ENCODE measurements around the gene CATSPER3.

The CATSPER3 gene

GRCh38 chr5:135030956-135031812 is 63.5 kb downstream of the CATSPER3 start:
- no peak for DNase-seq

GRCh38 chr5:135031813-135032694 is 64.3 kb downstream of the CATSPER3 start:
- DNase-seq = no peak

GRCh38 chr5:135032695-135032998 is 64.9 kb downstream of the CATSPER3 start:
- DNase-seq = no peak

GRCh38 chr5:135032999-135033861 is 65.5 kb downstream of the CATSPER3 start:
- DNase-seq = no peak

GRCh38 chr5:135033901-135034235 is 66.2 kb downstream of the CATSPER3 start, which contains the start of gene PITX1:
Gene PITX1, minus strand, starts transcription at chr5:135034228. Its CDS starts 347 bp downstream, at chr5:135033881.
- DNase-seq = no peak

- no peak for DNase-seq
These were observed 66.7 kb downstream of the CATSPER3 start for GRCh38 chr5:135034236-135034962.

- DNase-seq = no peak
These were observed 67.4 kb downstream of the CATSPER3 start for GRCh38 chr5:135034963-135035677.

- DNase-seq = no peak
These were observed 67.9 kb downstream of the CATSPER3 start for GRCh38 chr5:135035678-135036030.

- no peak for DNase-seq
These were observed 68.7 kb downstream of the CATSPER3 start for GRCh38 chr5:135036405-135036804.

GRCh38 chr5:135037519-135038204 is 70.0 kb downstream of the CATSPER3 start:
- DNase-seq = no peak

- DNase-seq = no peak
These were observed 70.6 kb downstream of the CATSPER3 start for GRCh38 chr5:135038205-135038812.

- no peak for DNase-seq
These were observed 71.1 kb downstream of the CATSPER3 start for GRCh38 chr5:135038813-135039270.

- DNase-seq = no peak
These were observed 71.7 kb downstream of the CATSPER3 start for GRCh38 chr5:135039271-135040033.

GRCh38 chr5:135040034-135040332 is 72.3 kb downstream of the CATSPER3 start:
- DNase-seq = no peak

- no peak for DNase-seq
These were observed 72.8 kb downstream of the CATSPER3 start for GRCh38 chr5:135040333-135041144.

- no peak for DNase-seq
These were observed 73.5 kb downstream of the CATSPER3 start for GRCh38 chr5:135041145-135041587.

- DNase-seq = no peak
These were observed 74.0 kb downstream of the CATSPER3 start for GRCh38 chr5:135041726-135042125.

- DNase-seq = no peak
These were observed 74.9 kb downstream of the CATSPER3 start for GRCh38 chr5:135042595-135042994.

- DNase-seq = no peak
These were observed 77.8 kb downstream of the CATSPER3 start for GRCh38 chr5:135045488-135045887.

Data from NCI-H2107 (cell line).